Loucy (cell line): ENCODE measurements around the gene RHBDL3.

Experiments
- H2AFZ ChIP-seq: fragments of 200-600 bp; sonication (generic); 2 replicates; pipeline ENCODE4 v1.6.0; 2016; ENCODE audit warnings: antibody characterized with exemption, mild to moderate bottlenecking, low read length, moderate library complexity
- H3F3A ChIP-seq: fragments of 200-600 bp; 2 replicates; pipeline ENCODE4 v1.6.0; 2016; ENCODE audit warnings: antibody characterized with exemption, low read depth, mild to moderate bottlenecking
- H3K27me3 ChIP-seq: fragments of 200-600 bp; sonication (generic); 2 replicates; pipeline ENCODE4 v1.6.1; 2014; ENCODE audit warnings: low read length, mild to moderate bottlenecking; ENCODE audit not compliant: insufficient read depth, poor library complexity, severe bottlenecking
- H3K36me3 ChIP-seq: fragments of 200-600 bp; sonication (generic); 2 replicates; pipeline ENCODE4 v1.6.1; 2016; ENCODE audit warnings: low read length; ENCODE audit not compliant: insufficient read depth
- H3K4me1 ChIP-seq: fragments of 200-600 bp; sonication (generic); 2 replicates; pipeline ENCODE4 v1.5.1; 2014; ENCODE audit warnings: low read length, mild to moderate bottlenecking; ENCODE audit not compliant: insufficient read depth, poor library complexity, severe bottlenecking
- H3K4me2 ChIP-seq: fragments of 200-600 bp; sonication (generic); 2 replicates; pipeline ENCODE4 v1.6.0; 2014; ENCODE audit warnings: antibody characterized with exemption, low read length, low read depth, mild to moderate bottlenecking; ENCODE audit not compliant: poor library complexity, severe bottlenecking
- H3K4me3 ChIP-seq: fragments of 200-600 bp; sonication (generic); 2 replicates; pipeline ENCODE4 v1.5.1; 2014; ENCODE audit warnings: low read length, mild to moderate bottlenecking, mixed read lengths; ENCODE audit not compliant: poor library complexity, severe bottlenecking
- H3K79me2 ChIP-seq: fragments of 200-600 bp; sonication (generic); 2 replicates; pipeline ENCODE4 v1.6.1; 2014; ENCODE audit warnings: low read length; ENCODE audit not compliant: insufficient read depth
- H3K9ac ChIP-seq: fragments of 200-600 bp; sonication (generic); 2 replicates; pipeline ENCODE4 v1.6.0; 2014; ENCODE audit warnings: mild to moderate bottlenecking, low read depth, low read length, moderate library complexity; ENCODE audit not compliant: poor library complexity, severe bottlenecking
- H3K9me2 ChIP-seq: fragments of 200-600 bp; sonication (generic); replicated peaks from 2 replicates; pipeline ENCODE4 v1.6.1; 2016; ENCODE audit warnings: low read depth, low read length, mixed read lengths
- H3K9me3 ChIP-seq: fragments of 200-600 bp; sonication (generic); 2 replicates; pipeline ENCODE4 v1.6.1; 2014; ENCODE audit warnings: mild to moderate bottlenecking, antibody characterized with exemption, low read length, low read depth; ENCODE audit not compliant: insufficient read depth
- H4K20me1 ChIP-seq: fragments of 200-600 bp; sonication (generic); 2 replicates; pipeline ENCODE4 v1.6.0; 2014; ENCODE audit warnings: antibody characterized with exemption, low read length, mild to moderate bottlenecking; ENCODE audit not compliant: insufficient read depth, poor library complexity, severe bottlenecking
- EZH2phosphoT487 ChIP-seq: fragments of 200-600 bp; IDR thresholded peaks from 2 replicates; pipeline ENCODE4 v1.6.1; 2018; ENCODE audit warnings: antibody characterized with exemption, mild to moderate bottlenecking, moderate library complexity, borderline replicate concordance
- TF ChIP-seq, protein P1 (sequence below): fragments of 200-600 bp; sonication (generic); conservative IDR thresholded peaks from 2 replicates; pipeline ENCODE4 v1.5.1; 2014; ENCODE audit warnings: mild to moderate bottlenecking, antibody characterized with exemption, low read length

RHBDL3 gene

DNA sequence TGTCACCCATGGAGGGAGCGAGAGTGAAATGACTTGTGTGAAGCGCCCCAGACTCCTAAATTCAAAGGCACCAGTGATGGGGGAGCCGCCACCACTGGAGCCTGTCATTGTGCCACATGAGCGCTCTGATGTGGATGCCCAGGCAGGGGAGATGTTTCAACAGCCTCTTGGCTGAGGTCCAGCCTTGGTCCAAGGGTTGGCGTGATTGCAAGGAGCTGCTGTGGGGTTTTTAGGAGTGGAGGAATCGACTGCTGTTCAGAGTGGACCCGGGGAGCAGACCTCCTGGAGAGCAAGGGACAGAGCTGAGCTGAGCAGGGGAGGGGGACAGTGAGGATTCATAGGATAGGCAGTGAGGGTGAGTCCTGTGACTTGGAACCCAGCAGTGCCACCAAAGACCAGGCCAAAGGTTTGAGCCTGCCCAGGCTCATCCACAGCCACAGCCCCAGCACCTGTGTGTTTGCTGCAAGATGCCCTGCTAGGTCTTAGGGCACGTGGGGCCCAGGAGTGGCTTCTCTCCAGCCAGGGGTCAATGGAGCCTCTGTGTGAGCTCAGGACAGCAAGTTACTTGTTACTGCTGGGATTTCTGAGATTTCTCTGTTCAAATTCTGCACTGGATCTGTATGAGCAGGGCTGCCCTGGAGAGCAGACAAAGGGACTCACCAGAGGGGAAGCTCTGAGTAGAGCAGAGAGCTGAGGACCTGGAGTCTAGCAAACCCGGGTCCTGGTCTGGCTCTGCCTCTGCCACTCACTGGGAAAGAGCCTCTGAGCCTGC, 20.3 kb downstream of the RHBDL3 start:
- H3K4me2 ChIP-seq: no peak overlapping the region
- H3K79me2 ChIP-seq: no peaks in the 10 kb centered on the region

DNA sequence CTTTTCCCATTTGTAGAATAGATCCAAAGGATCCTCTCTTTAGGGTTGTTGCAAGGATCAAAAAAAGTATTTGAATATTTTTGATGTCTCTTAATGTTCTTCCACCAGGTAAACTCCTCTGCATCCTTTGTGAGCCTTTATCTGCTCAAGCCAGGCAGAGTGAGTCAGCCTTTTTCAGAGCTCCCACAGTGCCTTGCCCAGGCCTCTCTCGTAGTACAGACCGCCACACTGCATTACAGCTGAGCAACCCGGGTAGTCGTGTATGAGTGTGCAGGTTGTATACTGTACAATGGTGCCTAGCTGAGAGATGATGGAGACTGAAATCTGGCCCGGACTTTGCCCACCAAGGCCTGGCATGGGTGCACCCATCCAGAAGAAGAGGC, 20.9 kb downstream of the RHBDL3 start:
- Histone ChIP-seq H3K4me2 (no peak overlapping the region), H3K4me3 (no peak overlapping the region), H3K9me3 (no peaks in the 10 kb centered on the region), H2AFZ (no peak overlapping the region), H3K27me3 (no peaks in the 10 kb centered on the region), H3K79me2 (no peaks in the 10 kb centered on the region), H3K36me3 (no peaks in the 10 kb centered on the region), H3K9ac (no peak overlapping the region), H4K20me1 (no peaks in the 10 kb centered on the region), H3F3A (no peaks in the 10 kb centered on the region), H3K4me1 (no peaks in the 10 kb centered on the region), H3K9me2 (no peaks in the 10 kb centered on the region)
- TF ChIP-seq EZH2phosphoT487: no peak
- TF ChIP-seq, protein P1, sequence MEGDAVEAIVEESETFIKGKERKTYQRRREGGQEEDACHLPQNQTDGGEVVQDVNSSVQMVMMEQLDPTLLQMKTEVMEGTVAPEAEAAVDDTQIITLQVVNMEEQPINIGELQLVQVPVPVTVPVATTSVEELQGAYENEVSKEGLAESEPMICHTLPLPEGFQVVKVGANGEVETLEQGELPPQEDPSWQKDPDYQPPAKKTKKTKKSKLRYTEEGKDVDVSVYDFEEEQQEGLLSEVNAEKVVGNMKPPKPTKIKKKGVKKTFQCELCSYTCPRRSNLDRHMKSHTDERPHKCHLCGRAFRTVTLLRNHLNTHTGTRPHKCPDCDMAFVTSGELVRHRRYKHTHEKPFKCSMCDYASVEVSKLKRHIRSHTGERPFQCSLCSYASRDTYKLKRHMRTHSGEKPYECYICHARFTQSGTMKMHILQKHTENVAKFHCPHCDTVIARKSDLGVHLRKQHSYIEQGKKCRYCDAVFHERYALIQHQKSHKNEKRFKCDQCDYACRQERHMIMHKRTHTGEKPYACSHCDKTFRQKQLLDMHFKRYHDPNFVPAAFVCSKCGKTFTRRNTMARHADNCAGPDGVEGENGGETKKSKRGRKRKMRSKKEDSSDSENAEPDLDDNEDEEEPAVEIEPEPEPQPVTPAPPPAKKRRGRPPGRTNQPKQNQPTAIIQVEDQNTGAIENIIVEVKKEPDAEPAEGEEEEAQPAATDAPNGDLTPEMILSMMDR: no peak

More for the DNA sequence above, 20.3 kb downstream of the RHBDL3 start:
- Histone ChIP-seq H4K20me1 (no peaks in the 10 kb centered on the region), H3K9me2 (no peaks in the 10 kb centered on the region), H3K4me3 (no peak overlapping the region), H3K36me3 (no peaks in the 10 kb centered on the region), H3K9ac (no peak overlapping the region), H3K4me1 (no peaks in the 10 kb centered on the region), H3F3A (no peaks in the 10 kb centered on the region), H2AFZ (no peak overlapping the region; the same call in 1 of the 2 replicates), H3K9me3 (no peaks in the 10 kb centered on the region), H3K27me3 (no peaks in the 10 kb centered on the region)
- no peak for TF ChIP-seq EZH2phosphoT487
- TF ChIP-seq, protein P1: no peak

DNA sequence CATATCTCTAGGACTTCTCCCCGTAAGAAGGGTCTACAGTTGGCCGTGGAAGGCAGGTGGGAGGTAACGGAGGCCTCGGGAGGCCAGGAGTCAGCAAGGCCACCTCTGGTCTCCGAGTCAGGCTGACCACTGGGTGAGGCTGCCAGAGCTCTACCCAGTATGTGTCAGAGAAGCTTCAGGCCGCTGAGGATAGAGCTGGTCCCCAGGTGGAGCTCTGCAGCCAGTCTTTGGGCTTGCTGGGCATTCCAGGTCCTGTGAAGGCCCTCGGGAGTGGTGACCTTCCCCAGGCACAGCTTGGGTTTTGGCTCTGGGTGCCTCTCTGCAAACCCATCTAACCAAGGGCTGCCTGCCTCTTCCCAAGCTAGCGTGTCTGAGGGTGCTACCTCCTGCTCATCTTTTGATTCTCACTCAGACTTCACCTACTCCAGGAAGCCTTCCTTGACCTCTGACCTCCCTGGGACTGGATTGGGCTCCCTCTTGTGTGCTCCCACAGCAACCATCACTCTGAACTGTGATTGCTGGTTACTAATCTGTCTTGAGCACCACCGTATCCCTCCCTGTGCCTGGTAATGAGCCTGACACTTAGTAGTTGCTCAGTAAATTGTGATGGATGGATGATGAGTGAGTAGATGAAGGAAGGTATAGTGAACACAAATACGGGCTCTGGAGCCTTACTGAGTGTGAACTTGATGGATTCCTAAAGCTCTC, 22.3 kb downstream of the RHBDL3 start:
- Histone ChIP-seq H3K4me1 (no peaks in the 10 kb centered on the region), H3K36me3 (no peaks in the 10 kb centered on the region), H3K9ac (no peak overlapping the region), H3K4me3 (no peak overlapping the region), H3F3A (no peaks in the 10 kb centered on the region), H3K4me2 (no peak overlapping the region), H3K79me2 (no peaks in the 10 kb centered on the region), H4K20me1 (no peaks in the 10 kb centered on the region), H3K9me2 (no peaks in the 10 kb centered on the region), H3K27me3 (no peaks in the 10 kb centered on the region), H2AFZ (no peak overlapping the region), H3K9me3 (no peaks in the 10 kb centered on the region)
- TF ChIP-seq, protein P1: no peak
- TF ChIP-seq EZH2phosphoT487: no peak
